Coronary artery (tissue), 2 donors: ENCODE results near the gene CHADL.

ENCODE experiments used
- DNase-seq: peaks from one replicate; pipeline ENCODE4 v3.0.0-alpha.2; 2017; ENCODE audit warnings: low spot score
- H3K27ac ChIP-seq, 2 donors: fragments of 200-600 bp; sonication (generic); one replicate each; pipeline ENCODE4 v1.5.1; 2016 to 2019
- H3K4me3 ChIP-seq: fragments of 200-600 bp; sonication (generic); 2 replicates; pipeline ENCODE4 v1.5.1; 2016; ENCODE audit warnings: mild to moderate bottlenecking, moderate library complexity
- TF ChIP-seq, protein P1 (sequence below): fragments of 200-600 bp; sonication (generic); IDR thresholded peaks from one replicate; pipeline ENCODE4 v1.5.1; 2019; ENCODE audit warnings: antibody characterized with exemption

CHADL gene

DNA sequence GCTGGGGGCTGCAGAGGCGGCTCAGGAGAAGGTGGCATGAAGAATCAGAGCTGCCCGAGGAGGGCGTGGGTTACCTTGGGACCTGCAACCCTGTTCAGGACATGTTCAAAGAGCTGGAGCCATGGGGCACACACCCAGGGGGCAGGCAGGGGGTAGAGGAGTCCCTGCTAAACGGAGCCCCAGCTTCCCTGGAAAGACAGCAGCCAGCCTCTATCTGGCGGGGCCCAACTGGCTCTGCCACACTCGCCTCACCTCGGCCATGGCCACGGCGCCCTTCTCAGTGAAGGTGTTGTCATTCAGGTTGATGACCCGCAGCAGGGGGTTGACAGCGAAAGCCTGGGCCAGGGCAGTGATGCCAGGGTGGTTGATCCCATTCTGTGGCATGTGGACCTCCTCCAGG is 17.0 kb upstream of the CHADL start:
- no peak overlapping the region for H3K4me3 ChIP-seq
- H3K27ac ChIP-seq: no peak overlapping the region
- TF ChIP-seq, protein P1, sequence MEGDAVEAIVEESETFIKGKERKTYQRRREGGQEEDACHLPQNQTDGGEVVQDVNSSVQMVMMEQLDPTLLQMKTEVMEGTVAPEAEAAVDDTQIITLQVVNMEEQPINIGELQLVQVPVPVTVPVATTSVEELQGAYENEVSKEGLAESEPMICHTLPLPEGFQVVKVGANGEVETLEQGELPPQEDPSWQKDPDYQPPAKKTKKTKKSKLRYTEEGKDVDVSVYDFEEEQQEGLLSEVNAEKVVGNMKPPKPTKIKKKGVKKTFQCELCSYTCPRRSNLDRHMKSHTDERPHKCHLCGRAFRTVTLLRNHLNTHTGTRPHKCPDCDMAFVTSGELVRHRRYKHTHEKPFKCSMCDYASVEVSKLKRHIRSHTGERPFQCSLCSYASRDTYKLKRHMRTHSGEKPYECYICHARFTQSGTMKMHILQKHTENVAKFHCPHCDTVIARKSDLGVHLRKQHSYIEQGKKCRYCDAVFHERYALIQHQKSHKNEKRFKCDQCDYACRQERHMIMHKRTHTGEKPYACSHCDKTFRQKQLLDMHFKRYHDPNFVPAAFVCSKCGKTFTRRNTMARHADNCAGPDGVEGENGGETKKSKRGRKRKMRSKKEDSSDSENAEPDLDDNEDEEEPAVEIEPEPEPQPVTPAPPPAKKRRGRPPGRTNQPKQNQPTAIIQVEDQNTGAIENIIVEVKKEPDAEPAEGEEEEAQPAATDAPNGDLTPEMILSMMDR: no peak
- DNase-seq: no peak

DNA sequence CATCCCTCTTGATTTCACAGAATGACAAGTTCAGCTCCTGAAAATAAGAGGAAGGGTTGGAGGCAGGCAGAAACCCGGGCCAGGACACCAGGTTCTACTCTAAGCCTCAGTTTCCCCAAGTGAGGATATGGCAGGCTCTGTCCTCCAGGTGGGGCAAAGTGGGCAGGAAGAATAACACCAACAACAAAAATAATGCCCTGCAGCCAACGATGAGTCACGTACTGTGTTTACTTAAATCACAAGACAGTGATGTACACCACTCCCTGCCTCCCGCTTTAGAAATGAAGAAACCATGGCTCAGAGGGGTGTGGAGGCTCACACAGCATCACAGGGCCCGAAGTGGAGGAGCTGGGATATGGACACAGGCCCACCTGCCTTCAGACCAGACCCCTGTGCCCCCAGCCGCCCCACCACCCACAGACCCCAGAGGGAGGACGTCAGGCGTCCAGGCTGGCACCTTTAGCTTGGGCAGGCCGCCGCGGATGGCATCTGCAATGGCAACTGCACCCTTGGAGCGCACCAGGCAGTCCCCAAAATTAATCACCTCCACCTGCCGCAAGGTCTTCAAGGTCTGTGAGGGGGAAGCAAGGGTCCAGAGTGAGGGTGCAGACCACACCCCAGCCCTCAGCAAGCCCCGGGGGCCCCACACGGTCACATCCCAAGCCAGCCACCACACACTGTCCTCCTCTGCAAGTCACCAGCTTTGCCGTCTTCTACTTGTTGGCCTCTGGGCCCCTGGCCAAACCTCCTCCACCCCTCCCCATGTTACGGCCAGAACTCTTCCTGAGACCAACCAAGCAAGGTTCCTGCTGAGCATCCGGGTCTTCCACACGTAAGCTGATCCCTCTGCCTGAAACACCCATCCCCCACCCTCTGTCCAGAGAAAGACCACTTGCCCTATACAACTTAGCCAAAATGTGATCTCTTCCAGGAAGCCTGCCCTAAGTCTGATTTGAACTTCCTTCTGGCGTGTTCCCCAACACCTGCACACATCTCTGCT is 15.8 kb upstream of the CHADL start:
- TF ChIP-seq, protein P1: no peak
- Histone ChIP-seq H3K27ac (no peak overlapping the region), H3K4me3 (no peak overlapping the region)
- no peak for DNase-seq

DNA sequence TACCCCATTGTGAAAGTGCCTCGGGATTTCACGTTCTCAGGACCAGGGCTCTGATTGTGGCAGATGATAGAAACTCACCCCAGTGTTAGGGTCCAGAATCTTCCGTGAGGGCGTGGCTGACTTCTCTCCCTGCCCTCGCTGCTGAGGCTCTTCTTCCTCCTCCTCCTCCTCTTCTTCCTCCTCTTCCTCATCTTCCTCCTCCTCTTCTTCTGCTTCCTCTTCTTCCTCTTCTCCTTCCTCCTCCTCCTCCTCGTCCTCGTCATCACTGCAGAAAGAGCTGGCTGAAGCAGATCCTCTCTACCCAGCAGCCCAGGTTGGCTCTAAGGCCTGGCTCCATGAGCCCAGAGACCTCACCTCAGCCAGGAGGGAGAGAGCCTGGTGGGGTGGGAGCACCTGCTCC is 13.5 kb upstream of the CHADL start:
- Histone ChIP-seq H3K27ac (no peak overlapping the region), H3K4me3 (no peak overlapping the region)
- TF ChIP-seq, protein P1: no peak
- DNase-seq: no peak

DNA sequence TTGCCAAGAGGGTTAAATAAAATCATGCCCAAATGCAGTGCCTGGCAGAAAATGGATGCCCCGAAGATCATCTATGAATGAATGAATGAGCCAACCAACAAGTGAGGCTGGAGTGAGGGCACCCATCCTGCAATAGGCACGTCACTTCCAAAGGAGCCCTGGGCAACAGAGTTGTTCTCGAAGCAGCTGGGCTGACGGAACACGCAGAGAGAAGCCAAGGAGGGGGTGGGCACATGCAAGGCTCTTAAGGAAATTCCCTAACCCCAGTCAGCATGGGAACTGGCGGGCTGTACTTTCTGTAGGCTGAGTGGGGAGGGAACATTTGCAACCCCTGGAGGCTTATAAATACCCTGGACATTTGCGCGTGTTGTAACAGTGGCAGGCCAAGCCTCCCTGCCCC is 11.6 kb upstream of the CHADL start:
- H3K27ac ChIP-seq: no peak overlapping the region
- no peak for DNase-seq
- TF ChIP-seq, protein P1: no peak
- H3K4me3 ChIP-seq: no peak overlapping the region

DNA sequence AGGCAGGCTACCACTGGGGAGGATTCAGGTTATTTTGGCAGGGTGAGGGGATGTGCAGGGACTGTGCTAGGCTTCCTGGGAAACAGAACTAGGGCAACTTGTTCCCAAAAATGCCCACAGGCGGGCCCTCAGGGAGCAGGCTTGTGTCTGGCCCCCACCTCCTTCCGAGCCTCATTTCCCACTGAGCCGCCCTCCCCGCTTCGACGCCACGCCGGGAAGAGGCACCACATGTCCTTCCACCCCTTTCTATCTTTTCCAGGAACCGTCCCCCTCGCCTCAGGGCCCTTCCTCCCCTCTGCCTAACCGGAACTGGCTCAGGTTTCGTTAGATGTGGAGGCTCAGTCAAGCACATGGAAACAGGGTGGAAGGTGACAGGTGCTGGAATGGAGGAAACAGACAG is 9.4 kb upstream of the CHADL start:
- H3K4me3 ChIP-seq: no peak overlapping the region
- TF ChIP-seq, protein P1: no peak
- DNase-seq: no peak

DNA sequence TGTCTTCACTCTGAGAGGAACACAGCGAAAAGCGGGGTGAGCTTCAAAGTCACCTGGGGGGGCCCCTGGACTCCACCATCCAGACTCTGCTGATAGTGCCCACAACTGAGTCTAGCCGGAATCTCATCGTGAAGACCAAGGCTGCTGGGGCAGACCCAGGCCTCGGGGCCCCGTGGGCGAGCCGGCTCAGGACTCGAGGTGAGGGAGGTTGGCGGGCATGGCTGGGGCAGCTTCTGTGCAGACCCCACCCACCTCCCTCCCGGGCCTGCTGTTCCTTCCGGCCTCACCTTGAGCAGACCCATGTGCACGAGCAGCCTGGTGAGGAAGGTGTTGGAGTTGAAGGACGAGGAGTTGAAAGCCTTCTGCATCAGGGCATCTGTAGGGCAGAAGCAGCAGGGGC is 8.7 kb upstream of the CHADL start:
- DNase-seq: no peak
- Histone ChIP-seq H3K4me3 (no peak overlapping the region), H3K27ac (no peak overlapping the region)
- TF ChIP-seq, protein P1: no peak

More for the DNA sequence above, 9.4 kb upstream of the CHADL start:
- no peak overlapping the region for H3K27ac ChIP-seq

DNA sequence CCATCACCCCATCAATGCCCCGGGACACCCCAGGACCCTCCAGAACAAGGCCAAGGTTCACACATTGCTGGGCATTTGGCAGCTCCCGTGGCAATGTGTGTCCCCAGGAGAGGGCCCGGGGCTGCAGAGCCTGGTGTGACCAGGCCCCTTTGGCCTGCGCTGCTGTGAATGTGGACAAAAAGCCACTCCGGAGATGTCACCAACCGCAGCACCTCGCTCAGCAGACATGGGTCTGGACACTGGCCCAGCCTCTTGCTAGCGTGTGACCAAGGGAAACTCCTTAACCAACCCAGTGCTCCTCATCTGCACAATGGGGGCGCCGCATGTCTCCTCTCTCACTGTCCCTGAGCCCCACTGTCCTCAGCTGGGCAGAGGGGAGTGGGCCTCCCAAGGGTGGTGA is 8.0 kb upstream of the CHADL start:
- no peak overlapping the region for H3K4me3 ChIP-seq
- TF ChIP-seq, protein P1: no peak
- H3K27ac ChIP-seq: no peak overlapping the region
- no peak for DNase-seq
